Psoas muscle (tissue), 8 donors: Measurements from ENCODE around the gene MAP3K19. TPM values are rescaled to one million over a fixed set of nuclear protein-coding genes. Genes with fewer than 3 reads are reported as not detected.

Source experiments
- ATAC-seq, 4 donors: fragments of 200-7000 bp; cut with Tn5 transposase; one replicate each; pipeline ENCODE4 v1.9.1; 2020; ENCODE audit warnings: moderate library complexity in 3 of 4, mild to moderate bottlenecking in 2 of 4
- DNase-seq, 2 donors: peaks; one replicate each; pipeline ENCODE4 v3.0.0-alpha.2; 2020
- H3K27ac ChIP-seq: fragments of 200-600 bp; one replicate; pipeline ENCODE4 v1.8.0; 2022
- H3K27me3 ChIP-seq, 3 donors: fragments of 200-600 bp in 1 of 3; one replicate each; pipeline versions ENCODE4 v1.6.1 to v1.8.0; 2013 to 2022; ENCODE audit warnings: low read length in 2 of 3, mild to moderate bottlenecking in 2 of 3, moderate library complexity in 1 of 3; ENCODE audit not compliant: insufficient read depth in 3 of 3
- H3K36me3 ChIP-seq, 2 donors: fragments of 200-600 bp in 1 of 2; one replicate each; pipeline versions ENCODE4 v1.6.1 to v1.8.0; 2013 to 2022; ENCODE audit warnings: low read depth in 1 of 2, mild to moderate bottlenecking in 1 of 2, moderate library complexity in 1 of 2; ENCODE audit not compliant: insufficient read depth in 1 of 2
- H3K4me1 ChIP-seq: fragments of 200-600 bp; one replicate; pipeline ENCODE4 v1.8.0; 2022
- H3K4me3 ChIP-seq: fragments of 200-600 bp; one replicate; pipeline ENCODE4 v1.8.0; 2022; ENCODE audit warnings: mild to moderate bottlenecking
- H3K9me3 ChIP-seq: fragments of 200-600 bp; one replicate; pipeline ENCODE4 v1.8.0; 2022
- WGBS, 3 donors: extraction: QIAGEN DNeasy Blood & Tissue Kit; methylation state at CpG; one replicate each; pipeline versions ENCODE4 v1.1.6 to v1.1.7; 2013; 5-methylcytosine and 5-hydroxymethylcytosine counted together
- intact Hi-C, 2 donors: fragments of 100-400 bp; cut with DNase I; formaldehyde crosslinking; loops; one replicate each; pipeline versions ENCODE4 v1.11.0 to v1.14.2; 2022
- polyA plus RNA-seq, 3 donors: library from polyadenylated mRNA; stranded (reverse); fragments of 200-250 nt; gene quantifications; one replicate each; pipeline ENCODE4 v1.2.3, GENCODE V29; 2013
- total RNA-seq, 4 donors: library from RNA; stranded (reverse); fragmentation: NEBNext Ultra II Directional in 2 of 4; extraction: Animal tissue kit (Norgen Biotek cat#: 25700) in 2 of 4; gene quantifications; one replicate each; pipeline versions ENCODE4 v1.2.1 to v1.2.4, GENCODE V29; 2021 to 2023
- TF ChIP-seq, protein P1 (sequence below): fragments of 200-600 bp; IDR thresholded peaks from one replicate; pipeline ENCODE4 v1.8.0; 2022; ENCODE audit warnings: antibody characterized with exemption
- donor health status: healthy with polysubstance abuse.
- donor health status: DM: no; HTN: no; CAD: no; lungs with moderate emphysema.
- donor health status: Bipolar disorder and iron deficiency.
- donor health status: healthy.
- donor health status: DM: yes; HTN: yes; CAD: no.
- donor health status: DM: no; HTN: no; CAD: no.
- donor health status: DM: no; HTN: no; CAD: no.
- donor health status: DM: yes; HTN: yes; CAD: no.

Gene MAP3K19
- total and polyA plus RNA-seq, 7 donors, result not detected

DNA sequence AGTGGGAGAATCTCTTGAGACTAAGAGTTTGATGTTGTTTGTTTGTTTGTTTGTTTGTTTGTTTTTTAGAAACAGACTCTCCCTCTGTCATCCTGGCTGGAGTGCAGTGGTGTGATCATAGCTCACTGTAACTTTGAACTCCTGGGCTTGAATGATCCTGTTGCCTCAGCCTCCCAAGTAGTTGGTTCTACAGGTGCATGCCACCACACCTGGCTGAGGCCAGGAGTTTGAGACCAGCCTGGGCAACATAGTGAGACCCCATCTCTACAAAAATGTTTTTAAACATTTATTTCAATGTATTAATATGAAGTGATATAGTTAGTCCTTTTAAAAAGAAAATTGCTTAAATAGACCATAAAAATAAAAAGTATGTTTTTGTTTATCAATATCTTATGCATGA is 35.6 kb downstream of the MAP3K19 start:
- no peak for DNase-seq
- TF ChIP-seq, protein P1, sequence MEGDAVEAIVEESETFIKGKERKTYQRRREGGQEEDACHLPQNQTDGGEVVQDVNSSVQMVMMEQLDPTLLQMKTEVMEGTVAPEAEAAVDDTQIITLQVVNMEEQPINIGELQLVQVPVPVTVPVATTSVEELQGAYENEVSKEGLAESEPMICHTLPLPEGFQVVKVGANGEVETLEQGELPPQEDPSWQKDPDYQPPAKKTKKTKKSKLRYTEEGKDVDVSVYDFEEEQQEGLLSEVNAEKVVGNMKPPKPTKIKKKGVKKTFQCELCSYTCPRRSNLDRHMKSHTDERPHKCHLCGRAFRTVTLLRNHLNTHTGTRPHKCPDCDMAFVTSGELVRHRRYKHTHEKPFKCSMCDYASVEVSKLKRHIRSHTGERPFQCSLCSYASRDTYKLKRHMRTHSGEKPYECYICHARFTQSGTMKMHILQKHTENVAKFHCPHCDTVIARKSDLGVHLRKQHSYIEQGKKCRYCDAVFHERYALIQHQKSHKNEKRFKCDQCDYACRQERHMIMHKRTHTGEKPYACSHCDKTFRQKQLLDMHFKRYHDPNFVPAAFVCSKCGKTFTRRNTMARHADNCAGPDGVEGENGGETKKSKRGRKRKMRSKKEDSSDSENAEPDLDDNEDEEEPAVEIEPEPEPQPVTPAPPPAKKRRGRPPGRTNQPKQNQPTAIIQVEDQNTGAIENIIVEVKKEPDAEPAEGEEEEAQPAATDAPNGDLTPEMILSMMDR, result no peak
- Histone ChIP-seq H3K4me3 (no peak overlapping the region), H3K27me3 (peaks cover 0 to 22% (median 0%) of the 10 kb centered on the region in 3 donors), H3K9me3 (peaks cover 5% of the 10 kb centered on the region), H3K36me3 (no peaks in the 10 kb centered on the region), H3K4me1 (no peaks in the 10 kb centered on the region), H3K27ac (no peak overlapping the region)
- ATAC-seq, result no peak
- intact Hi-C loops, result no loop called here

DNA sequence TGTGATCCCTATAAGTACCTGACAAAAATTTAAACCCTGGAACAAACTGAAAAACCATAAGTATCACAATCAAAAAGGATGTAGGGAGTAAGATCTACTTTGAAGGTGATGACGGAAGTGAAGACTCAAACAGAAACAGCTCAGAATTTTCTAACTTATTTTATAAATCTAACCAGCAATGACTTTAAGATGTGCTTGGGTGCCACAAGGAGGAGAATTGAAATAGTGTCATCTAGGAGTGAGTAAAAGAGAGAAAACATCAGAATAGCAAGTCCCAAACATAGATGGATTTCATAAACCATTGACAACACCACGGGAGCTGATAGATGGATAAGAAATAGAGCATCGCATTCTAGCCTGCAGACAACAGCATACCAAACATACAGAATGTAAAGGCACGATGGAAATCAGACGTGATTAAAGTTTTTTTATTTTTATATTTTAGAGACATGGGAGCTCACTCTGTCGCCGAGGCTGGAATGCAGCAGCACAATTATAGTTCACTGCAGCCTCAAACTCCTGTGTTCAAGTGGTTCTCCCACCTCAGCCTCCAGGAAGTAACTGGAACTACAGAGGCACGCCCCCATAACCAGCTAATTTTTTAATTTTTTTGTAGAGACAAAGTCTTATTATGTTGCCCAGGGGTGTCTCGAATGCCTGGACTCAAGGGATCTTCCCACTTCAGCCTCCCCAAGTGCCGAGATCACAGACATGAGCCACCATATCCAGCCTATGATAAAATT is 36.9 kb downstream of the MAP3K19 start:
- H3K4me1 ChIP-seq, result no peaks in the 10 kb centered on the region
- H3K36me3 ChIP-seq, result no peaks in the 10 kb centered on the region
- no peaks in the 10 kb centered on the region for H3K9me3 ChIP-seq
- 80 to 88% (median 81%) methylated on average over 10 of the region's 10 CpGs for WGBS, 3 donors
- H3K4me3 ChIP-seq, result no peak overlapping the region
- peaks cover under 1 to 22% (median 2%) of the 10 kb centered on the region in 3 donors for H3K27me3 ChIP-seq
- no peak overlapping the region for H3K27ac ChIP-seq
- intact Hi-C loops, result no loop called here
- TF ChIP-seq, protein P1, result no peak
- DNase-seq (no peak), ATAC-seq (no peak)

DNA sequence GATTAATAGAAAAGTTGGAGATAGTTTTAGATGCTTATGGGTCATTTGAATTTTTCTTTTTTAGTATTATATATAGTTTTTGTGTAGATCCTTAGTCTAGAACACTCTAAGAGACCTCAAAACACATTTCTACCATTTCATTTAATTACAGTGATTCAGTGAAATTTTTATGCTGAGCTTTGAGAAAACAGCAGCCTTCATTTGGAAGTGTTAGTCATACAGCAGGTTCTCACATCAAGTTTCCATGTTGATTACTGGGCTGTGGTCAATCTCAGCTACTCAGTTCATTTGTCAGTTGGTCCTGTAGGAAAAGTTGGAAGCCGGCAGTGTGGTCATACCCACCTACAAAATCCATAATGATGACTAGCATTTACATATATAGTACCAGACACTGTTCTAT is 37.9 kb downstream of the MAP3K19 start:
- ATAC-seq, result no peak
- Histone ChIP-seq H3K27me3 (peaks cover 2 to 22% (median 3%) of the 10 kb centered on the region in 3 donors), H3K36me3 (no peaks in the 10 kb centered on the region), H3K9me3 (no peaks in the 10 kb centered on the region), H3K4me1 (no peaks in the 10 kb centered on the region), H3K4me3 (no peak overlapping the region), H3K27ac (no peak overlapping the region)
- TF ChIP-seq, protein P1, result no peak
- no peak for DNase-seq
- 83 to 94% (median 84%) methylated on average over 1 of the region's 1 CpG for WGBS, 3 donors
- intact Hi-C loops, result loop anchor here in 1 of 2 donors (5.0 to 10.0 kb wide), 2 partner anchors 43 to 105 kb away; partner anchors contain the start of gene RAB3GAP1

DNA sequence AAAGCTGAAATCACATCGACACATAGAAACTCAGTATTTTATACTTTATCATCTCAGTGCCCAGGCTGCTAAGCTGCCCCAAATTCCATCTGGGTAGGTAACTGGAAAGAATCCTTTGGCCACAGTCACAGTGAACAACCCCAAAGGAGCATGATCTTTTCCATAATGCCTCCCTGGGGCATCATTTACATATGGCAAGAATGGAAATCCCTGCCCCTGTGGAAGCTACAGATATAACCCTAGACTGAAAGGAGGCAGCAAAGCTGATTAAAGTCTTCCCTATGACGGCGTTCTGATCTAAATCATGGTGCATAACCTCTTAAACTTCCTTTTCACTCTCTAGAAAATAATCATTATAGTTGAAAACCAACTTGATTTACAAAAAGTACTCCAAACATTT is 41.5 kb downstream of the MAP3K19 start:
- ATAC-seq (no peak), DNase-seq (no peak)
- no peaks in the 10 kb centered on the region for H3K4me1 ChIP-seq
- no peaks in the 10 kb centered on the region for H3K36me3 ChIP-seq
- no peak overlapping the region for H3K4me3 ChIP-seq
- H3K27ac ChIP-seq, result no peak overlapping the region
- TF ChIP-seq, protein P1, result no peak
- intact Hi-C loops, result loop anchor here in 1 of 2 donors (2.0 to 10.0 kb wide), 3 partner anchors 47 to 705 kb away; partner anchors contain the start of gene RAB3GAP1
- H3K9me3 ChIP-seq, result no peaks in the 10 kb centered on the region
- peaks cover 2 to 13% (median 3%) of the 10 kb centered on the region in 3 donors for H3K27me3 ChIP-seq
- WGBS, 3 donors, result 17 to 30% (median 29%) methylated on average over 3 of the region's 3 CpGs
